H9 (cell line): Measurements from ENCODE around the gene USP37. TPM values are rescaled to one million over a fixed set of nuclear protein-coding genes. Genes with fewer than 3 reads are reported as not detected.

Experiments used
- DNase-seq: peaks from one replicate; pipeline ENCODE4 v3.0.0-alpha.2; 2017
- H2AFZ ChIP-seq: one replicate; pipeline ENCODE4 v1.6.1; 2013; ENCODE audit warnings: mild to moderate bottlenecking, low read length, control low read depth, moderate library complexity
- H2AK5ac ChIP-seq: 2 replicates; pipeline ENCODE4 v1.6.1; 2013; ENCODE audit warnings: low read length, control low read depth, mixed read lengths; ENCODE audit not compliant: insufficient read length
- H2BK120ac ChIP-seq: one replicate; pipeline ENCODE4 v1.6.1; 2013; ENCODE audit warnings: low read depth, mild to moderate bottlenecking, low read length, control low read depth, inconsistent platforms; ENCODE audit not compliant: poor library complexity, severe bottlenecking
- H2BK12ac ChIP-seq: 2 replicates; pipeline ENCODE4 v1.6.1; 2013; ENCODE audit warnings: low read length, control low read depth, mixed read lengths, low read depth; ENCODE audit not compliant: insufficient read length
- H2BK15ac ChIP-seq: 2 replicates; pipeline ENCODE4 v1.6.1; 2013; ENCODE audit warnings: low read depth, low read length, control low read depth
- H2BK20ac ChIP-seq: one replicate; pipeline ENCODE4 v1.6.1; 2013; ENCODE audit warnings: low read depth, mild to moderate bottlenecking, low read length, control low read depth, inconsistent platforms; ENCODE audit not compliant: poor library complexity, severe bottlenecking
- H2BK5ac ChIP-seq: 2 replicates; pipeline ENCODE4 v1.6.1; 2013; ENCODE audit warnings: low read length, control low read depth, mixed read lengths; ENCODE audit not compliant: insufficient read length
- H3K14ac ChIP-seq: 2 replicates; pipeline ENCODE4 v1.6.1; 2013; ENCODE audit warnings: low read length, control low read depth; ENCODE audit not compliant: insufficient read depth
- H3K18ac ChIP-seq: 2 replicates; pipeline ENCODE4 v1.6.1; 2013; ENCODE audit warnings: low read depth, mild to moderate bottlenecking, mixed read lengths, low read length, control low read depth; ENCODE audit not compliant: insufficient read length
- H3K23ac ChIP-seq: 2 replicates; pipeline ENCODE4 v1.6.1; 2013; ENCODE audit warnings: low read length, control low read depth, mixed read lengths, low read depth; ENCODE audit not compliant: insufficient read length
- H3K23me2 ChIP-seq: 2 replicates; pipeline ENCODE4 v1.6.1; 2013; ENCODE audit warnings: low read depth, mild to moderate bottlenecking, mixed read lengths, low read length, control low read depth; ENCODE audit not compliant: insufficient read length, poor library complexity, severe bottlenecking
- H3K27ac ChIP-seq: 2 replicates; pipeline ENCODE4 v1.5.1; 2013; ENCODE audit warnings: low read length, control low read depth, mixed read lengths, low read depth; ENCODE audit not compliant: insufficient read length
- H3K27me3 ChIP-seq: 2 replicates; pipeline ENCODE4 v1.6.1; 2013; ENCODE audit warnings: low read length, control low read depth, inconsistent platforms; ENCODE audit not compliant: insufficient read depth
- H3K4ac ChIP-seq: 2 replicates; pipeline ENCODE4 v1.6.1; 2013; ENCODE audit warnings: low read depth, mild to moderate bottlenecking, control low read depth, inconsistent platforms, low read length, moderate library complexity
- H3K4me1 ChIP-seq: 2 replicates; pipeline ENCODE4 v1.6.1; 2013; ENCODE audit warnings: low read length, control low read depth, inconsistent platforms; ENCODE audit not compliant: insufficient read depth
- H3K4me2 ChIP-seq: 2 replicates; pipeline ENCODE4 v1.6.1; 2013; ENCODE audit warnings: low read length, control low read depth, mixed read lengths; ENCODE audit not compliant: insufficient read length, insufficient read depth
- H3K56ac ChIP-seq: 2 replicates; pipeline ENCODE4 v1.6.1; 2013; ENCODE audit warnings: low read depth, mild to moderate bottlenecking, mixed read lengths, low read length, control low read depth; ENCODE audit not compliant: insufficient read length
- H3K79me1 ChIP-seq: 2 replicates; pipeline ENCODE4 v1.6.1; 2013; ENCODE audit warnings: low read depth, mild to moderate bottlenecking, moderate library complexity, low read length, control low read depth, inconsistent platforms; ENCODE audit not compliant: insufficient read depth, poor library complexity, severe bottlenecking
- H3K79me2 ChIP-seq: 2 replicates; pipeline ENCODE4 v1.6.1; 2013; ENCODE audit warnings: low read length, control low read depth, inconsistent platforms; ENCODE audit not compliant: insufficient read depth
- H3K9ac ChIP-seq: 2 replicates; pipeline ENCODE4 v1.6.1; 2013; ENCODE audit warnings: low read length, control low read depth, mixed read lengths; ENCODE audit not compliant: insufficient read length; ENCODE audit errors: extremely low read depth
- H3K9me3 ChIP-seq: one replicate; pipeline ENCODE4 v1.6.1; 2013; ENCODE audit warnings: low read depth, low read length, inconsistent platforms; ENCODE audit not compliant: control insufficient read depth
- H3T11ph ChIP-seq: one replicate; pipeline ENCODE4 v1.6.1; 2013; ENCODE audit warnings: mild to moderate bottlenecking, low read length, control low read depth, inconsistent platforms
- H4K20me1 ChIP-seq: one replicate; pipeline ENCODE4 v1.6.1; 2013; ENCODE audit not compliant: control insufficient read depth, insufficient read length, insufficient read depth
- H4K5ac ChIP-seq: 2 replicates; pipeline ENCODE4 v1.6.1; 2013; ENCODE audit warnings: low read depth, mild to moderate bottlenecking, mixed read lengths, low read length, control low read depth; ENCODE audit not compliant: insufficient read length
- H4K8ac ChIP-seq: replicated peaks from 2 replicates; pipeline ENCODE4 v1.6.1; 2013; ENCODE audit warnings: low read length, control low read depth, mixed read lengths, low read depth; ENCODE audit not compliant: insufficient read length
- H4K91ac ChIP-seq: 2 replicates; pipeline ENCODE4 v1.6.1; 2013; ENCODE audit warnings: low read depth, mild to moderate bottlenecking, moderate library complexity, mixed read lengths, low read length, control low read depth; ENCODE audit not compliant: insufficient read length
- H3K27ac Mint-ChIP-seq, 3 experiments: 2 replicates in 2 of 3; 3 replicates in 1 of 3; pipeline ENCODE4 v1.8.0; 2020 to 2021; ENCODE audit warnings: mixed read lengths in 3 of 3, mild to moderate bottlenecking in 1 of 3, moderate library complexity in 1 of 3
- H3K27me3 Mint-ChIP-seq: 2 replicates; pipeline ENCODE4 v1.8.0; 2021; ENCODE audit warnings: low read depth, mild to moderate bottlenecking, moderate library complexity, mixed read lengths
- H3K36me3 Mint-ChIP-seq, 3 experiments: 2 replicates in 2 of 3; 3 replicates in 1 of 3; pipeline ENCODE4 v1.8.0; 2020 to 2021; ENCODE audit warnings: low read depth in 3 of 3, mixed read lengths in 3 of 3; ENCODE audit not compliant: insufficient read depth in 1 of 3
- H3K4me1 Mint-ChIP-seq, 2 experiments: 2 replicates each; pipeline ENCODE4 v1.8.0; 2020; ENCODE audit warnings: mixed read lengths in 2 of 2
- H3K4me3 Mint-ChIP-seq, 2 experiments: 2 replicates in 1 of 2; 3 replicates in 1 of 2; pipeline ENCODE4 v1.8.0; 2020 to 2021; ENCODE audit warnings: mild to moderate bottlenecking in 2 of 2, mixed read lengths in 2 of 2, moderate library complexity in 1 of 2
- H3K9me3 Mint-ChIP-seq, 2 experiments: 2 replicates in 1 of 2; 3 replicates in 1 of 2; pipeline ENCODE4 v1.8.0; 2020; ENCODE audit warnings: mild to moderate bottlenecking in 2 of 2, mixed read lengths in 2 of 2, moderate library complexity in 1 of 2
- CTCF ChIP-seq: fragments of 200-600 bp; sonication (generic); conservative IDR thresholded peaks from 3 replicates; pipeline ENCODE4 v1.8.0; 2021; ENCODE audit warnings: antibody characterized with exemption, mild to moderate bottlenecking
- WGBS: extraction: QIAGEN DNeasy Blood & Tissue Kit; methylation state at CpG from one replicate; pipeline ENCODE4 v1.1.7; 2013; ENCODE audit warnings: missing lambda C conversion rate, low lambda C conversion rate, mixed read lengths; ENCODE audit not compliant: insufficient read length; ENCODE audit errors: extremely low coverage; 5-methylcytosine and 5-hydroxymethylcytosine counted together
- total RNA-seq: library from RNA; stranded (reverse); gene quantifications from 2 replicates; pipeline ENCODE4 v1.2.1, GENCODE V29; 2021

The USP37 gene
- total RNA-seq, 1 experiment from 2014 or later = 34.9 TPM

DNA sequence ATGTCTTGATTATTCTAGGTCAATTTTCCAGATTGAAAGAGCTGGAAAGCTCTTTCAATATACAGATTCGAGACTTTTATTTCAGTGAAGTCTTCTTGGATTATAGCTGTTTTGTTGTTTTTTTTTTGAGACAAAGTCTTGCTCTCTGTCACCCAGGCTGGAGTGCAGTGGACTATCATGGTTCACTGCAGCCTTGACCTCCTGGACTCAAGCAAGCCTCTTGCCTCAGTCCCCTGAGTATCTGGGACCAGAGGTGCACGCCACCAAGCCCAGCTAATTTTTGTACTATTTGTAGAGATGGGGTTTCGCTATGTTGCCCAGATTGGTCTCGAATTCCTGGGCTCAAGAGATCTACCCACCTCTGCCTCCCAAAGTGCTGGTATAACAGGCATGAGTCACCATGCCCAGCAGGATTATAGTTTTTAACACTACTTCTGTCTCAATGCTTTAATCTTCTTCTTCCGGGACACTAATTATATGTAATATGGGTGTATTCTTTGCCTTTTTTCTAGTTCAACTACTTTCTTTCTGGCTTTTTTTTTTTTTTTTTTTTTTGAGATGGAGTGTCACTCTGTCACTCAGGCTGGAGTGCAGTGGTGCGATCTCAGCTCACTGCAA is 62.3 kb downstream of the USP37 start:
- H3K4ac ChIP-seq = no peak overlapping the region
- H3K79me1 ChIP-seq = no peaks in the 10 kb centered on the region
- H2BK15ac ChIP-seq = no peak overlapping the region
- no peak overlapping the region for H2BK20ac ChIP-seq
- H3K23me2 ChIP-seq = no peaks in the 10 kb centered on the region
- WGBS = no CpG with 5 or more reads among the region's 6 CpGs
- no peak overlapping the region for H2BK120ac ChIP-seq
- no peaks in the 10 kb centered on the region for H3K27me3 ChIP-seq
- peak overlapping the region in 1 of 3 experiments; percentile 7; a peak in 1 of 7 replicates for H3K27ac Mint-ChIP-seq
- H3K14ac ChIP-seq = no peak overlapping the region
- H3K27ac ChIP-seq = no peak overlapping the region
- H3K23ac ChIP-seq = no peak overlapping the region
- no peak for DNase-seq
- no peak overlapping the region for H3T11ph ChIP-seq
- H3K9ac ChIP-seq = no peak overlapping the region
- H4K20me1 ChIP-seq = no peaks in the 10 kb centered on the region
- peaks cover 7 to 51% (median 32%) of the 10 kb centered on the region in 3 experiments; a peak in 5 of 7 replicates for H3K36me3 Mint-ChIP-seq
- no peak overlapping the region for H2AK5ac ChIP-seq
- H4K8ac ChIP-seq = no peak overlapping the region
- H2BK5ac ChIP-seq = no peak overlapping the region
- no peaks in the 10 kb centered on the region for H3K79me2 ChIP-seq
- no peak overlapping the region for H2BK12ac ChIP-seq
- H3K56ac ChIP-seq = no peak overlapping the region
- peaks cover 10 to 18% of the 10 kb centered on the region in 2 experiments for H3K4me1 Mint-ChIP-seq
- no peak for TF ChIP-seq CTCF
- no peak overlapping the region for H3K18ac ChIP-seq
- H4K91ac ChIP-seq = no peak overlapping the region
- H3K9me3 Mint-ChIP-seq = no peaks in the 10 kb centered on the region
- H3K4me2 ChIP-seq = no peak overlapping the region
- no peak overlapping the region for H4K5ac ChIP-seq
- H3K4me3 Mint-ChIP-seq = no peak overlapping the region
- no peaks in the 10 kb centered on the region for H3K27me3 Mint-ChIP-seq
- no peak overlapping the region for H2AFZ ChIP-seq
- H3K4me1 ChIP-seq = no peaks in the 10 kb centered on the region
- H3K9me3 ChIP-seq = no peaks in the 10 kb centered on the region
